Measurements from ENCODE around the gene CFAP54.
"Not testable (repeated sequence)": the region's sequence is repeated elsewhere in the genome, so short reads cannot be mapped to it uniquely, and the experiment has no call there.

The CFAP54 gene

GRCh38 chr12:96482086-96482485 lies 7.3 kb upstream of the CFAP54 start:
- TF ChIP-seq CTCF (IDR thresholded peaks at IDR 0.05; ENCODE audit: low read depth, low read length): no peak
- H3K4me3 ChIP-seq (ENCODE audit: low read depth, low read length): no peak overlapping the region

- TF ChIP-seq CTCF (IDR thresholded peaks at IDR 0.05; ENCODE audit: low read depth, low read length): no peak
- no peak overlapping the region for H3K4me3 ChIP-seq (ENCODE audit: low read depth, low read length)
These were observed 6.3 kb upstream of the CFAP54 start for GRCh38 chr12:96483116-96483515.

- TF ChIP-seq CTCF (IDR thresholded peaks at IDR 0.05; ENCODE audit: low read depth, low read length): no peak
- H3K4me3 ChIP-seq (ENCODE audit: low read depth, low read length): no peak overlapping the region
These were observed 2.4 kb upstream of the CFAP54 start for GRCh38 chr12:96486751-96487613.

GRCh38 chr12:96487634-96488033 lies 1.7 kb upstream of the CFAP54 start:
- H3K4me3 ChIP-seq (ENCODE audit: low read depth, low read length): no peak overlapping the region
- TF ChIP-seq CTCF (IDR thresholded peaks at IDR 0.05; ENCODE audit: low read depth, low read length): no peak

GRCh38 chr12:96493106-96493505 lies 3.7 kb downstream of the CFAP54 start:
- TF ChIP-seq CTCF (IDR thresholded peaks at IDR 0.05; ENCODE audit: low read depth, low read length): no peak
- H3K4me3 ChIP-seq (ENCODE audit: low read depth, low read length): no peak overlapping the region

GRCh38 chr12:96494154-96494553 lies 4.8 kb downstream of the CFAP54 start:
- not testable (repeated sequence) for H3K4me3 ChIP-seq (ENCODE audit: low read depth, low read length)

GRCh38 chr12:96495155-96495554 lies 5.8 kb downstream of the CFAP54 start:
- TF ChIP-seq CTCF (IDR thresholded peaks at IDR 0.05; ENCODE audit: low read depth, low read length): no peak
- no peak overlapping the region for H3K4me3 ChIP-seq (ENCODE audit: low read depth, low read length)

Measured in WI38 (cell line).